GM12865 (cell line): ENCODE data around the gene CYSRT1.
A peak's percentile ranks its signal among the peaks of the same experiment; 100 is the strongest.

Source experiments
- DNase-seq: peaks from one replicate; pipeline ENCODE4 v3.0.0; 2010; ENCODE audit warnings: low read depth
- H3K4me3 ChIP-seq: 2 replicates; pipeline ENCODE4 v1.5.1; 2011; ENCODE audit warnings: mild to moderate bottlenecking, low read depth, low read length, control low read depth
- CTCF ChIP-seq: IDR thresholded peaks from 2 replicates; pipeline ENCODE4 v1.5.1; 2011; ENCODE audit warnings: low read length, control low read depth, low read depth, inconsistent platforms; ENCODE audit not compliant: insufficient read depth; ENCODE audit errors: missing control alignments

Gene CYSRT1

GRCh38 chr9:137218212-137218753, 6.7 kb upstream of the CYSRT1 start:
- H3K4me3 ChIP-seq = no peak overlapping the region
- TF ChIP-seq CTCF = no peak
- no peak for DNase-seq

GRCh38 chr9:137218754-137219271, 6.2 kb upstream of the CYSRT1 start:
- no peak for DNase-seq
- TF ChIP-seq CTCF = no peak
- no peak overlapping the region for H3K4me3 ChIP-seq

- no peak for TF ChIP-seq CTCF
- H3K4me3 ChIP-seq = no peak overlapping the region
These were observed 5.1 kb upstream of the CYSRT1 start for GRCh38 chr9:137219757-137220316.

GRCh38 chr9:137220317-137221094, 4.5 kb upstream of the CYSRT1 start:
- no peak overlapping the region for H3K4me3 ChIP-seq
- no peak for DNase-seq
- no peak for TF ChIP-seq CTCF

More at GRCh38 chr9:137219757-137220316, 5.1 kb upstream of the CYSRT1 start:
- no peak for DNase-seq

- H3K4me3 ChIP-seq = no peak overlapping the region
- no peak for DNase-seq
- no peak for TF ChIP-seq CTCF
These were observed 3.9 kb upstream of the CYSRT1 start for GRCh38 chr9:137221095-137221505.

GRCh38 chr9:137221506-137222111, 3.4 kb upstream of the CYSRT1 start:
- peak overlapping the region; percentile 46 for H3K4me3 ChIP-seq
- no peak for DNase-seq

More at GRCh38 chr9:137221506-137222111, 3.4 kb upstream of the CYSRT1 start:
- no peak for TF ChIP-seq CTCF
